Activated T-cell treated with anti-CD3 and anti-CD28 coated beads, Interleukin-2, amount 50 U/mL, for 72 hours (primary cell): ENCODE data around the gene TWSG1. TPM values are rescaled to one million over a fixed set of nuclear protein-coding genes. Genes with fewer than 3 reads are reported as not detected.

Experiments used
- ATAC-seq, 2 donors: fragments of 150-1000 bp; cut with Tn5 transposase; replicated peaks in 1 of 2; 2 replicates each; pipeline ENCODE4 v1.10.0; 2021; ENCODE audit warnings: moderate library complexity in 2 of 2, mild to moderate bottlenecking in 1 of 2
- DNase-seq, 2 donors: peaks; one replicate each; pipeline ENCODE4 v3.0.0; 2021 to 2022; ENCODE audit warnings: mixed read lengths in 1 of 2
- H3K27ac Mint-ChIP-seq: one replicate; pipeline ENCODE4 v1.8.0; 2022; ENCODE audit warnings: mild to moderate bottlenecking, moderate library complexity, mixed read lengths
- H3K27me3 Mint-ChIP-seq: one replicate; pipeline ENCODE4 v1.8.0; 2022; ENCODE audit warnings: low read depth, mixed read lengths
- H3K36me3 Mint-ChIP-seq, 2 donors: one replicate each; pipeline ENCODE4 v1.8.0; 2022; ENCODE audit warnings: mixed read lengths in 2 of 2, mild to moderate bottlenecking in 1 of 2; ENCODE audit not compliant: insufficient read depth in 2 of 2
- H3K4me1 Mint-ChIP-seq: one replicate; pipeline ENCODE4 v1.8.0; 2022; ENCODE audit warnings: low read depth, mixed read lengths
- H3K4me3 Mint-ChIP-seq, 2 donors: one replicate each; pipeline ENCODE4 v1.8.0; 2022; ENCODE audit warnings: mild to moderate bottlenecking in 2 of 2, mixed read lengths in 2 of 2, moderate library complexity in 2 of 2
- H3K9me3 Mint-ChIP-seq, 2 donors: one replicate each; pipeline ENCODE4 v1.8.0; 2022; ENCODE audit warnings: mixed read lengths in 2 of 2
- total RNA-seq, 2 donors: library from RNA; stranded (reverse); gene quantifications; one replicate each; pipeline ENCODE4 v1.2.3, GENCODE V29; 2022

The TWSG1 gene
- total RNA-seq, 2 donors from 2014 or later: 10.3 to 16.4 TPM

DNA sequence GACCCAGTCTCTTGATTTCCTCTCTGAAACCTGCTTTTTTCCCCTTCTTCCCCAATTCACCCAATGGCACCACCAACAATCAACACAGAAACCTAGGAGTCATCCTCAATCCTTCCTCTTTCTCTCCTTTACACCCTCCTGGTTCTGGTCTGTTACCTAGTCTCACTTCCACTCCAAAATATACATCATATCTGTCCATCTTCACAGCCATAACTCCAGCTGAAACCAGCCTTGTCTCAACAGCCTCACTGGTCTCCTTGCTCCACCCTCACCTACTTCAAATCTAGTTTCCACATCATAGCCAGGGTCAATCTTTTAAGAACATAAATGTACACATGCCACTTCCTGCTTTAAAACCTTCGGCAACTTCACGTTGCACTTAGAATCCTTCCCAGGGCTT, 11.8 kb upstream of the TWSG1 start:
- no peak overlapping the region for H3K27ac Mint-ChIP-seq
- DNase-seq (no peak), ATAC-seq (no peak)
- H3K27me3 Mint-ChIP-seq: peaks cover 28% of the 10 kb centered on the region
- H3K9me3 Mint-ChIP-seq: peaks cover 0 to 1% of the 10 kb centered on the region in 2 donors
- H3K4me3 Mint-ChIP-seq: no peak overlapping the region
- peaks cover 2% of the 10 kb centered on the region in 2 donors for H3K36me3 Mint-ChIP-seq
- H3K4me1 Mint-ChIP-seq: no peaks in the 10 kb centered on the region

DNA sequence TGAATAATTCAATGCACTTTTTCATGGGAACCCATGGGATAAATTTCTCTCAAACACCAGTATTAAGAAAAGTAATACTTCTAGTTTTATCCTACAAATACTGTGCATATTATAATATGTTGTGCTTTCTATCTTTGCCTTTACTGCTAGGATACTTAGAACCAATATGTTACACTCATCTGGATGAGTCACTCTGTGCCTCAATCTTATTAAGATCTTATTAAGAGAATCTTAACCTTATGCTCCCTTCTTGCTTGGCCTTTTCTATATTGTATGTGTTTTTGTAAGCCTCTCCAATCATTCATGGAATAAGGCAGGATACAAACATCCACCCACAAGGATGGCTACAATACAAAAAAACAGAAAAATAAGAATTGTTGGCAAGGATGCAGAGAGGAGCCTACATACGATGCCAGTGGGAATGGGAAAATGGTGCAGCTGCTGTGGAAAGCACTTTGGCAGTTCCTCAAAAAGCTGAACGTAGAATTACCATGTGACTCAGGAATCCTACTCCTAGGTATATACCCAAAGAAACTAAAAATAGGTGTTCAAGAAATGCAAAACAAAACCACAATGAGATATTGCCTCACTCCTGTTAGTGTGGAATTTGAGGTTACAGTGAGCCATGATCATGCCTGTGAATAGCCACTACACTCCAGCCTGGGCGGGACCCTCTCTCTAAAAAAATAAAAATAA, 10.7 kb upstream of the TWSG1 start:
- Mint-ChIP-seq H3K9me3 (peaks cover 0 to 4% of the 10 kb centered on the region in 2 donors), H3K36me3 (peaks cover 2 to 5% of the 10 kb centered on the region in 2 donors), H3K4me3 (no peak overlapping the region), H3K4me1 (no peaks in the 10 kb centered on the region), H3K27me3 (peaks cover 28% of the 10 kb centered on the region), H3K27ac (no peak overlapping the region)
- ATAC-seq: no peak
- no peak for DNase-seq

GRCh38 chr18:9325716-9326115, 8.9 kb upstream of the TWSG1 start:
- no peak overlapping the region for H3K27ac Mint-ChIP-seq
- no peaks in the 10 kb centered on the region for H3K4me1 Mint-ChIP-seq
- DNase-seq (no peak), ATAC-seq (no peak)
- H3K36me3 Mint-ChIP-seq: peaks cover 2 to 3% of the 10 kb centered on the region in 2 donors
- peaks cover 0 to 3% of the 10 kb centered on the region in 2 donors for H3K9me3 Mint-ChIP-seq
- H3K4me3 Mint-ChIP-seq: no peak overlapping the region
- H3K27me3 Mint-ChIP-seq: peaks cover 28% of the 10 kb centered on the region

GRCh38 chr18:9328776-9329175, 5.8 kb upstream of the TWSG1 start:
- Mint-ChIP-seq H3K36me3 (peaks cover 0 to 3% of the 10 kb centered on the region in 2 donors), H3K9me3 (peaks cover 0 to 3% of the 10 kb centered on the region in 2 donors), H3K27ac (no peak overlapping the region), H3K4me3 (no peak overlapping the region), H3K27me3 (peaks cover 14% of the 10 kb centered on the region), H3K4me1 (no peaks in the 10 kb centered on the region)
- DNase-seq (no peak), ATAC-seq (no peak)

DNA sequence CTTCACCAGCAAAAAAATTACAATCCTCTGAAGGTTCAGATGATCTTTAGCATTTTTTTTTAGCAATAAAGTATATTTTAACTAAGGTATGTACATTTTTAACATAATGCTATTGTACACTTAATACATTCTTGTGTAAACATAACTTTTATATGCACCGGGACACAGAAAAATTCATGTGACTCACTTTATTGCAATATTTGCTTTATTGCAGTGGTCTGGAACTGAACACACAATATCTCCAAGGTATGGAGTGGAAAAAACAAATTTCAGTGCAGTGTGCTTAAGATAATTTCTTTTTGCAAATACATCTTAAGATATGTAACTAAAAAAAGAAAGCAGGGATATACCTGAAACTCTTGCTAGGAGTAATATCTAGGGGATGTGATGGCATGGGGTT, 5.1 kb upstream of the TWSG1 start:
- peaks cover 0 to 3% of the 10 kb centered on the region in 2 donors for H3K9me3 Mint-ChIP-seq
- ATAC-seq: no peak
- H3K27ac Mint-ChIP-seq: no peak overlapping the region
- H3K27me3 Mint-ChIP-seq: peaks cover 14% of the 10 kb centered on the region
- H3K4me3 Mint-ChIP-seq: no peak overlapping the region
- no peaks in the 10 kb centered on the region for H3K4me1 Mint-ChIP-seq
- H3K36me3 Mint-ChIP-seq: peaks cover 0 to 3% of the 10 kb centered on the region in 2 donors
- DNase-seq: no peak

- DNase-seq (no peak), ATAC-seq (no peak)
- no peaks in the 10 kb centered on the region for H3K4me1 Mint-ChIP-seq
- no peak overlapping the region for H3K4me3 Mint-ChIP-seq
- no peak overlapping the region for H3K27ac Mint-ChIP-seq
- H3K36me3 Mint-ChIP-seq: peaks cover 0 to 3% of the 10 kb centered on the region in 2 donors
- peaks cover 14% of the 10 kb centered on the region for H3K27me3 Mint-ChIP-seq
- H3K9me3 Mint-ChIP-seq: peaks cover 0 to 3% of the 10 kb centered on the region in 2 donors
Observed at GRCh38 chr18:9330419-9330818, 4.2 kb upstream of the TWSG1 start.

GRCh38 chr18:9333441-9334328, 888 bp upstream of the TWSG1 start:
- DNase-seq: peak in 1 of 2 donors; percentile 33
- Mint-ChIP-seq H3K4me3 (peak overlapping the region; percentile 90 to 97), H3K27ac (peak overlapping the region; percentile 74), H3K4me1 (peaks cover 15% of the 10 kb centered on the region), H3K27me3 (peaks cover 8% of the 10 kb centered on the region), H3K36me3 (peaks cover 0 to 3% of the 10 kb centered on the region in 2 donors), H3K9me3 (peaks cover 0 to 2% of the 10 kb centered on the region in 2 donors)
- peak; percentile 43 for ATAC-seq

DNA sequence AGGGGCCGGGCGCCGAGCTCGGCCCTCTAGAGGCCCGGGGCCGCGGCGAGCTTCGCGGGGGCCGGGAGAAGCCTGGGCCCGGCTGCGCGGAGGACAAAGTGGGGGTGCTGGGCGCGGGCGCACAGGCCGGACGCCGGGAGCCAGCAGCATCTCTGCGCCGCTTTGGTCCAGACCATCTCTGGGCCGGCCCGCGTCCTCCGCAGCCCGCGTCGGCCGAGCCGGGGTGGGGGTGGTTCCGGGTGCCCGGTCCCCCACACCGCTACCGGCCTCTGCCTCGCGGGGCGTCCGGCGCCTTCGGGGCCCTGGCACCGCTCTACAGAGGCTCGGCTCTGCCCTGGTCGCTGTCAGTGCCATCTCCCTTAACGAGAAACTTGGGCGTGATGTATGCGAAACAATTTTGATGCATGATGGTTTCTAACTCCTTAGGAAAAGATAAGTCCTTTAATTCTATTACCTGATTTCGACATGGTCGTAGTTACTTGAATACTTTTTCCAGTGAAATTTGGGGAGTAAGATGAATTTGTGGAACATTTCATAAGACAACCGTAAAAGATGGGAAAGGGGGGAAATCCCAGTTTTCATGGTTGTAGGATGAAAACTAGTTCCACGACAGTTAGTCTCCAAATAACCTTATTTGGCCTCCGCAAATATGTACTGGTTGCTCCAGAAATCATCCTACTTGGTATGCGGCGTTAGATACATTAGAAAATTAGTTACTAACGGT, 562 bp downstream of the TWSG1 start:
- peak; percentile 53 to 59 for ATAC-seq
- DNase-seq: peak; percentile 51 to 59

DNA sequence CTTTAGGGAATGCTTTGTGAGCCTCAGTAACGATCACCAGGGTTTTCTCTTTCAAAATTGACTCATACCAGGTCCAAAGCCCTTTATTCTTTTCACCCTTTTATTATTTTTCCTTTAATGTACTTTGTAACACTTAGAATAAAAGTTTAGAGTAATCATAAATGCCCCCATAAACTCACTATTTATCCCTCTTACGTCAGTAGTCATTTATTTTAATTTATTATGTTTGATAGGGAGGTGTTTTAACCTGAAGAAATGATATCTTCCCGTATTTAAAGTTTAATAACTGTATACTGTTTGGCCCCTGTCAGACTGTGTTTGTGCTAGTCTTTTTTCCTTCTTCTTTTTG, 1.1 kb downstream of the TWSG1 start:
- peaks cover 15% of the 10 kb centered on the region for H3K4me1 Mint-ChIP-seq
- peaks cover 8% of the 10 kb centered on the region for H3K27me3 Mint-ChIP-seq
- no peak for ATAC-seq
- no peaks in the 10 kb centered on the region for H3K9me3 Mint-ChIP-seq
- no peak for DNase-seq
- H3K27ac Mint-ChIP-seq: peak overlapping the region; percentile 72
- peaks cover 2 to 5% of the 10 kb centered on the region in 2 donors for H3K36me3 Mint-ChIP-seq
- peak overlapping the region; percentile 90 to 97 for H3K4me3 Mint-ChIP-seq

More for the DNA sequence above, 562 bp downstream of the TWSG1 start:
- Mint-ChIP-seq H3K27me3 (peaks cover 8% of the 10 kb centered on the region), H3K27ac (peak overlapping the region; percentile 72), H3K4me1 (peaks cover 15% of the 10 kb centered on the region), H3K4me3 (peak overlapping the region; percentile 90 to 97), H3K9me3 (no peaks in the 10 kb centered on the region), H3K36me3 (peaks cover 0 to 2% of the 10 kb centered on the region in 2 donors)

DNA sequence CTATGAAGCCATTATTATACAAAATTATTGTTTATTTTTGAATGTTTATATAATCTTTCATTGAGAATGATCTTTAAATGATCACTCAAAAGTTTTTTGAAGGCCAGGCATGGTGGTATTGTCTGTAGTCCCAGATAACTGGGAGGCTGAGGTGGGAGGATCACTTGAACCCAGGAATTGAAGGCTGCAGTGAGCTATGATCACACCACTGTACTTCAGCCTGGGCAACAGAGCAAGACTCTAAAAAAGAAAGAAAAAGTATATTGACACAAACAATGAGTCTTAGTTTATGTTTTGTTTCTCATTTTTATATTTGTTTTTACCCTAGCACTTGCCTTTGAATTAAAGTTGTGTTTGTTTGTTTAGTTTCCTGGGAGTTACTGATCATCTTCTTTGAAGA, 2.3 kb downstream of the TWSG1 start:
- Mint-ChIP-seq H3K4me3 (no peak overlapping the region), H3K4me1 (peaks cover 15% of the 10 kb centered on the region), H3K27me3 (peaks cover 4% of the 10 kb centered on the region), H3K27ac (no peak overlapping the region), H3K9me3 (no peaks in the 10 kb centered on the region), H3K36me3 (peaks cover 2 to 7% of the 10 kb centered on the region in 2 donors)
- no peak for ATAC-seq
- DNase-seq: no peak

GRCh38 chr18:9337873-9338272, 3.3 kb downstream of the TWSG1 start:
- Mint-ChIP-seq H3K9me3 (no peaks in the 10 kb centered on the region), H3K27ac (no peak overlapping the region), H3K27me3 (no peaks in the 10 kb centered on the region), H3K4me3 (peak overlapping the region in 1 of 2 donors; percentile 59), H3K4me1 (peaks cover 15% of the 10 kb centered on the region), H3K36me3 (peaks cover 2 to 7% of the 10 kb centered on the region in 2 donors)
- ATAC-seq: no peak
- DNase-seq: no peak

DNA sequence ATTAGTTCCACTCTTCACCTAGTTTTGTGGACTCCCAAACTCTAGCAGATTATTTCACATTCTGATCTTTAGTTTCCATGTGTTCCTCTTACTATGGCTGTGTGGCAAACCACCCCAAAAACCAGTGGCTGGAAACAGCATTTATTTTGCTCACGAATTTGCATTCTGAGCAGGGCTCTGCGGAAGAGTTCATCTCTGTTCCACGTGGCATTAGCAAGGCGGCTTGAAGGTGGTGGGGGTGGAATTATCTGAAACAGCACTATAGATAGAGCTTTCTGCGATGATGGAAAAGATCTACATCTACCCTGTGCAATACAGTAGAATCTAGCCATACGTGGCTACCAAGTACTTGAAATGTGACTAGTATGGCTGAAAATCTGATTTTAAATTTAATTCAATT, 5.9 kb downstream of the TWSG1 start:
- Mint-ChIP-seq H3K4me1 (peaks cover 15% of the 10 kb centered on the region), H3K27me3 (no peaks in the 10 kb centered on the region), H3K4me3 (no peak overlapping the region), H3K36me3 (peaks cover 9% of the 10 kb centered on the region in 2 donors), H3K9me3 (peaks cover 0 to 2% of the 10 kb centered on the region in 2 donors), H3K27ac (no peak overlapping the region)
- DNase-seq: no peak
- no peak for ATAC-seq

DNA sequence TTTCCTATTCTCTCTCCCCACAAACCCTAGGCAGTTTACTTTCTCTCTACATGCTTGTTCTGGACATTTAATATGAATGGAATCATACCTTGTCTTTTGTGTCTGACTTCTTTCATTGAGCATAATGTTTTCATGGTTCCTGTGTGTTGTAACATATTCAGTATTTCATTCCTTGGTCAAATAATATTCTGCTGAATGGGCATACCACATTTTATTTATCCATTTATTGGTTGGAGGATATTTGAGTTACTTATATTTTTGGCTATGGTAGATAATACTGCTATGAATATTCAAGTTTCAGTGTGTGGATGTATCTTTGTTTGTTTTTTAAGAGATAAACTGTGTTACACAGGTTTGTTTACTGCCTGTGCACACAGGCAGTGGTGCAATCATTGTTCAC, 9.0 kb downstream of the TWSG1 start:
- Mint-ChIP-seq H3K9me3 (peaks cover 0 to 2% of the 10 kb centered on the region in 2 donors), H3K4me3 (no peak overlapping the region), H3K27me3 (no peaks in the 10 kb centered on the region), H3K27ac (no peak overlapping the region), H3K36me3 (peaks cover 7 to 9% of the 10 kb centered on the region in 2 donors), H3K4me1 (peaks cover 6% of the 10 kb centered on the region)
- ATAC-seq (no peak), DNase-seq (no peak)
